Hematopoietic multipotent progenitor cell treated with erythropoietin and hydrocortisone succinate and interleukin-3 and kit ligand, for 8 days (in vitro differentiated cells): ENCODE data around the gene IL1RAP.

ENCODE experiments used
- DNase-seq: peaks from one replicate; pipeline ENCODE4 v3.0.0-alpha.2; 2015

Gene IL1RAP

DNA sequence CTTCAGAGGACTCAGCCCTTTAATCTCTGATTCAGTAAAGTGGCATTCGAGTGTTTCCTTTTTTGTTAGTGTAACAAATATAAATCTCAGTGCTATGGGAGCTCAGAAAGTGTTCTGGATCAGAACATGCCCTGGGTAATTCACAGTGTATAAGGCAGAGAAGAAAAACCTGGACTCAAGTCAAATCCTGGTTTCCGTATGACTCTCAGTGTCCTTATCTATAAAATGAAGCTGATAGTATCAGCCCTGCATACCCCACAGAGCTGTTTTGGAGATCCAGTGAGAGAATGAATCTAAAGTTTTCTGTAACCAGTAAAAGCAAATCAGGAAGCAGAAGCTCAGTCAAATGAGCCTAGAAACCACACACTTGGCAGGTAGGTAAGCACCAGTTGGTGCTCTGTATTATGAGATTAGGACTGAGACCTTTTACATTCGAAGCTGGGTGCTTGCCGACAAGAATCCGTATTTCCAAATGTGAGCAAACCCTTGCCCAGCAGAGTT, 67.2 kb downstream of the IL1RAP start:
- peak; percentile 4 for DNase-seq

- no peak for DNase-seq
Observed at GRCh38 chr3:190582667-190583066, 68.8 kb downstream of the IL1RAP start.

DNA sequence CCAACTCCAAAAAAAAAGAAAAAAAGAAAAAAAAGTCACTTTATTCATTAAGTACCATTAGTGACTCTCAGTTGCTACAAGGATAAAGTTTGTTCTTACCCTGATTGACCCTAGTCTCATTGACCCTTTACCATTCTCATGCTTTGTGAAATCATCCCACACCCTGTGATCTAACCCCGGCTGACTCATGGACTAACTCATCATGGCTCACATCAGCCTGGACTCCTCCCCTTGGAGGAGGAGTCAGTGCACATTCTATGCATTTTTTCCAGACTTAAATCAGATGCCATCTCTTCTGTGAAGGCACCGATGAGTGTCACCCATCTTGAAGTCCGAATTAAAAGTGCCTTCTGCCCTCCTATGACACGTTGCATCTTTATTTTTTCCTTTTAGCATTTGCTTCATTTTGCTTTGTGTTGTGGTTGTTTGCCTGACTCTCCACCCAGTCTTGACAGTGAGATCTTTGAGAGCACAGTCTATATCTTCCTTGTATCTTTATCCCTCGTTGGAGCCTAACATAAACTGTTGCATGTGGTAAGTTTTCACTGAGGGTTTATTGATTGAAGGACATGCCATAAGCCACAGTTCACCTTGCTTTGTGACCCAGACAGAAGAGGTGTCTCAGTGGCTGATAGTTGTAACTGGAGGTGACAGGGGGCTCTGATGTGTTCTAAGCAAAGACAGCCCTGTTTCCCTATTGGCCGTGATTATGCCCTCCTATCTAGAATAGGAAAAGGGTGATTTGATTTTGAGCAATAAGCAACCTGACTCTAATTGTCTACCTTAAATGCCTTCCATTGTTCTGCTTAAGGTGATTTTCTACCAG, 72.1 kb downstream of the IL1RAP start:
- DNase-seq: peak; percentile 23

- peak; percentile 2 for DNase-seq
Observed at GRCh38 chr3:190586631-190587011, 72.7 kb downstream of the IL1RAP start.

DNA sequence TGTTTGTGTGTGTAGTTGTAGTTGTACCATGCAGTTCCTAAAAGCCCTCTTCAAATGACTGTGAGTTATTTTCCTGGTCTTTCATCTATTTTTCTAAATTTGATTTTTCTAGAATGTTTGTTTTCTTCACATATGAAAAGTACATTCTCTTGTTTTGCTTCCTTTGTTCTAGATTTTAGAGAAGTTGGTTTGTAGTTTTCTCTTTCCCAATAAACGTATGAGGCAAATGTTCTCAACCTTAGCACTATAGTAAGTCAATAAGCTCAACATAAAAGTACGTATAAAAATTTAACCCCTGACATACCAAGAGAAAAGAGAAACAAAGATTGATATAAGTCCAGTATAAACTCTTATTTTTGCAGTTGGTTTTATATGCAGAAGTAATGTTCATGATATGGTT, 74.7 kb downstream of the IL1RAP start:
- no peak for DNase-seq

DNA sequence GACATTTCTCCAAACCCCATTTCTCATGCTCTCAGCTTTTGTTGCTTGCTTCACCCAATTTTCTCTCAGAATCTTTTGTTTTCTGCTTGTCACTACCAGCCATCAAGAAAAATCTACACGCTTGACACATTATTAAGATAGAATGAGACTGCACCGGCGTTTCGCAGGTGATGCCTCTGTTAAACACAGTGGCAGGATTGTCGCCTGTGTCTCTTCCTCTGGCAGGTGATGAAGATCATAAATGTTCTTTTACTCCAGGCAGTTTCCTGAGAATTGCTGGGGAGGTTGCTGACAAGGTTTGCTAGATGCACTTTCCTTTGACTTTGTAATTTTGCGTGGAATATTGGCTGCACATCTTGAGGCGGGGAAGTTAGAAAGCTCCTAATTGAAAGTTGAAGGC, 75.4 kb downstream of the IL1RAP start:
- no peak for DNase-seq

GRCh38 chr3:190591080-190591479, 77.2 kb downstream of the IL1RAP start:
- DNase-seq: no peak

DNA sequence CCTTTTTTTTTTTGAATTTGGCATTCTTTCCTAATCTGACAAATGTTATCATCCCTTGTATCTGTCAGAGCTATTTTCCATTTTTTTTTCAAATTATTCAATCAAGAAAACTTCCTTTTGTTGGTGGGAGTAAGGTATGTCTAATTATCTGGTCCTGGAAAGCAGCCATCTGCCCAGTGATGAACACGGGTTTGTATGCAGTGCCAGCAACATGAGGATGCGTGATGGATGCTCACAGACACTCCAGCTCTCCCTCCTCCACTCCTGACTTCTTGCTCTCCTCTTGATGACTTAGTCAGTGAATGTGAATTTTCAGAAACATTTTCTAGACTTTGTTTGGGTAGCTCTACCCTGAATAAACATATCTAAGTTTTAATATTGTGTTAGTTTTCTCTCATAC, 79.2 kb downstream of the IL1RAP start:
- no peak for DNase-seq

DNA sequence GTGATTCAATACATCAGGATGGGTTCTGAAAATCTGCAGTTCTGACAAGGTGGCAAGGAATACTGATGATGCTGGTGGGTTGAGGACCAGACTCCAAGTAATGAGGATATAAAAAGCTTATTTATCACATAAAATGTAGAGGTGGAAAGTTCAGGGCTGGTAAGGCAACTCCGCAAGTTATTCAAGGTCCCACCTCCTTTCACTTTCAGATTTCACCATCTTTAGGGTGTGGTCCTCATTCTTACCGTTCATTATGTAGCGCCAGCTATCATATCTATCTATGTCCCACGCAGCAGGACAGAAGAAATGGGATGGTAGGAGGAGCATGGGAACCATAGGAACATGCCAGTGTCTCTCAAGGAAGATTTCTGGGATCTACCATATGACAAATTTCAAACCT, 80.3 kb downstream of the IL1RAP start:
- DNase-seq: no peak

- DNase-seq: no peak
Observed at GRCh38 chr3:190595179-190595795, 81.4 kb downstream of the IL1RAP start.

GRCh38 chr3:190595807-190596206, 81.9 kb downstream of the IL1RAP start:
- no peak for DNase-seq

- no peak for DNase-seq
Observed at GRCh38 chr3:190596349-190597285, 82.7 kb downstream of the IL1RAP start.

- DNase-seq: no peak
Observed at GRCh38 chr3:190597291-190597690, 83.4 kb downstream of the IL1RAP start.

DNA sequence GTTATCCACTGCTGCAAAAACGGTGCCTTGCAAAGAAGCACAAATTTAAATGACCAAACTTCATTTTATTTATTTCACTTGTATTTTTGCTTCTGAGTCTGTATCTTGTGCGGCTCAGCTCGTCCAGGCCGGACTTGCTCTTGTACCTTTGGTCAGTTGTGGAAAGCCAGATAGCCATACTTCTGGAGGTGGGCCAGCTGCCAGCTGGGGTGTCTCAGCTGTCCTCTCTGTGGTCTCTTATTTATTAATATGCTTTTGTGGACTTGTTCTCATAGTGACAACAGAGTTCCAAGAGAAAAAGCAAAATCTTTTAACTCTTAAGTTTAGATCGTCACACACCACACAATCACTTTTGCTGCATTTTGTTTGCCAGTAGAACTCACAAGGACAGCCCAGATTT, 87.7 kb downstream of the IL1RAP start:
- no peak for DNase-seq

- no peak for DNase-seq
Observed at GRCh38 chr3:190605385-190605784, 91.5 kb downstream of the IL1RAP start.

GRCh38 chr3:190606596-190606995, 92.7 kb downstream of the IL1RAP start:
- no peak for DNase-seq

GRCh38 chr3:190607021-190607420, 93.1 kb downstream of the IL1RAP start:
- no peak for DNase-seq

DNA sequence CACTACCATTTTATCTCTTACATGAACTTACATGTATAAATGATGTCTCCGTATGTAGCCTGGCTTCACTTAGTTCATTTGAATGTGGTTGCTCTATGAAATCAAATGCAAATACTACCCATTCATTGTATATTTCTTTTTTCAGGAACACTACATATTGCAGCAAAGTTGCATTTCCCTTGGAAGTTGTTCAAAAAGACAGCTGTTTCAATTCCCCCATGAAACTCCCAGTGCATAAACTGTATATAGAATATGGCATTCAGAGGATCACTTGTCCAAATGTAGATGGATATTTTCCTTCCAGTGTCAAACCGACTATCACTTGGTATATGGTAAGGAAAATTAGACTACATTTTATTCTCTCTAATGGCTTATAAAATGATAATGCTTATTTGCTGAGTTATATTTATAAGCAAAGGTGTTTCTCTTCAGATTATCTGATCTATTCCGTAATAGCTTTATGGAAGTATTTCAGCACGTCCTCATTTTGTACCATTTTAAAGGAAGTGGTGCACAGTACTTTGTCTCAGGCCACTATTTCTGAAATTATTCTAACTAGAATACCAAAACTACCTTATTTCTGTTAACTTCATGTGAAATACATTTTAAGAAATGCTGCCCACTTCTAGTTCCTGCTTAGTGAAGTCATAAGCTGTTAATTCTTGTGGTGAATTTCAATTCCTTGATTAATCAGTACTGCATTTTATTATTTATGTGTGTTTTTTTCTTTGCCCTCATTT, 95.1 kb downstream of the IL1RAP start:
- DNase-seq: no peak

DNA sequence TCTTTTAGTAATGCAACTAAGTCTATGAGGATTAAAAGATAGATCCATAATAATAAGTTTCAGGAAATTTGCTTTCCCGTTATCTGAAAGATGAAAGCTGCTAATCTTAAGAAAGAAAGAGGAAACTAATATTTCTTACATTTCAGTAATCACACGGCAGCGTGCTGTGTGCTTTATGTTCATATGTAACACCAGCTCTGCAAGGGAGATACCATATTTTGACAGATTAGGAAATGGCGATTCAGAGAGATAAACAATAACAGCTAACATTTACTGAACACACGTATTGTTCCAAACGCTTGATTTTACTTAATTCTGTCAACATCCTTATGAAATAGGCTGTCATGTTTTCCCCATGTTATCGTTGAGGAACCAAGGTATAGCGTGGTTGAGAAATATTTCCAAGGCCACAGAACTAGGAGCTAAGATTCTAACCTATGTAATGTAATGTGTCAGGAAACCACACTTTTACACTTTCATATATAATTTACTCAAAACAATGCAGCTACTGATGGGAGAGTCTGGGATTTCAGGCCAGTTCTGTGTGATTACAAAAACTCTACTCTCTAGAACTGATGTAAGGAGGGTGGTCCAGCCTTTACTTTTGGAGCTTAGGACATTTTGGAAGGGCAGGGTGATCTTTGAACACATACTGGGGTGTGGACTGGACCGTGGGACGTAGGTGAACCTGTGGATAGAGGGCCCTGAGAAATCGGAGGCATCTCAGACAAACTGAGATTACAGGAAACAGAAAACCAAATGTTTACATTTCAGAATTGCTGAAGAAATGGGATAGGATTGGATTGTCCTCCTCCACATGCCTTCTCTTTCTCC, 100.6 kb downstream of the IL1RAP start:
- no peak for DNase-seq

GRCh38 chr3:190615060-190615384, 101.1 kb downstream of the IL1RAP start:
- no peak for DNase-seq

DNA sequence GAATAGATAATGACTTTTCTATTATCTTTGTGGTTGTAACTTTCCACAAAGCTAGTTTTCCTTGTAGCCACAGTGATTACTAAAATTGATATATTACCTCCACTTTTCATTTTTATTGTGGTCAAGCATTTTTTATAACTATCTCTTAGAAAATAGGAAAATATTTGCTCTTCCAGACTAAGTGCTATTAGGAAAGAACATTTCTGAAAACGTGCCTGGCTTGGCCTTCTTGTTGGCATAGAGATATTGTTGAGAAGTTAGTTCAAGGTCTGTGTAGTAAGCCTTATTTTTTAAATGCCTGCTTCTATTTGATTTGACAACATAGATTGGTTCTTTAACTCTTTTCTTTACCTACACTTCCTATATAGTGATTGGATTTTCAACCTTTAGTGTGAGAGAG, 101.7 kb downstream of the IL1RAP start:
- no peak for DNase-seq

GRCh38 chr3:190616637-190617036, 102.8 kb downstream of the IL1RAP start:
- peak; percentile 19 for DNase-seq
